ENCODE results near the gene SOX1. TPM values are rescaled to one million over a fixed set of nuclear protein-coding genes. Genes with fewer than 3 reads are reported as not detected.

The SOX1 gene
- total RNA-seq, 6 experiments from 2014 or later = not detected

GRCh38 chr13:112064222-112064621 lies 2.7 kb upstream of the SOX1 start:
- WGBS (ENCODE audit: insufficient coverage, low coverage, low lambda C conversion rate, missing lambda C conversion rate) = 5% methylated on average over 7 of the region's 7 CpGs
- ATAC-seq (no peak), DNase-seq (no peak)
- H3K9me3 ChIP-seq = no peaks in the 10 kb centered on the region
- H3K4me3 ChIP-seq = no peak overlapping the region
- TF ChIP-seq CTCF (IDR thresholded peaks at IDR 0.05) (no peak), POLR2A (IDR thresholded peaks at IDR 0.05) (no peak)
- peaks cover 9 to 60% of the 10 kb centered on the region in 2 donors for H3K27me3 ChIP-seq
- H3K27ac ChIP-seq = no peak overlapping the region
- intact Hi-C loops (cut with DNase I) = no loop called here
- no peaks in the 10 kb centered on the region for H3K36me3 ChIP-seq
- peaks cover 0 to 7% (median 0%) of the 10 kb centered on the region in 4 donors for H3K4me1 ChIP-seq

- DNase-seq (no peak), ATAC-seq (no peak)
- H3K9me3 ChIP-seq = no peaks in the 10 kb centered on the region
- intact Hi-C loops (cut with DNase I) = no loop called here
- H3K27ac ChIP-seq = no peak overlapping the region
- no peaks in the 10 kb centered on the region for H3K36me3 ChIP-seq
- peaks cover 0 to 7% (median 0%) of the 10 kb centered on the region in 4 donors for H3K4me1 ChIP-seq
- peaks cover 9 to 57% of the 10 kb centered on the region in 2 donors for H3K27me3 ChIP-seq
- 5% methylated on average over 9 of the region's 11 CpGs for WGBS (ENCODE audit: insufficient coverage, low coverage, low lambda C conversion rate, missing lambda C conversion rate)
- no peak overlapping the region for H3K4me3 ChIP-seq
- TF ChIP-seq CTCF (IDR thresholded peaks at IDR 0.05) = no peak
- no peak for TF ChIP-seq POLR2A (IDR thresholded peaks at IDR 0.05)
Measured at GRCh38 chr13:112065521-112065866, 1.5 kb upstream of the SOX1 start.

- intact Hi-C loops (cut with DNase I) = no loop called here
- Histone ChIP-seq H3K4me1 (peaks cover 0 to 7% (median 0%) of the 10 kb centered on the region in 4 donors), H3K36me3 (no peaks in the 10 kb centered on the region), H3K27ac (no peak overlapping the region), H3K27me3 (peaks cover 9 to 53% of the 10 kb centered on the region in 2 donors), H3K4me3 (no peak overlapping the region), H3K9me3 (no peaks in the 10 kb centered on the region)
- ATAC-seq = no peak
- WGBS (ENCODE audit: insufficient coverage, low coverage, low lambda C conversion rate, missing lambda C conversion rate) = 3% methylated on average over 26 of the region's 48 CpGs
- DNase-seq = no peak
- TF ChIP-seq POLR2A (IDR thresholded peaks at IDR 0.05) (no peak), CTCF (IDR thresholded peaks at IDR 0.05) (no peak)
Measured at GRCh38 chr13:112065867-112066623, 904 bp upstream of the SOX1 start.

GRCh38 chr13:112066624-112067004 lies 335 bp upstream of the SOX1 start:
- H3K4me3 ChIP-seq = no peak overlapping the region
- no peaks in the 10 kb centered on the region for H3K36me3 ChIP-seq
- intact Hi-C loops (cut with DNase I) = no loop called here
- ATAC-seq (peak in 3 of 4 donors; percentile 40 to 62 (median 43)), DNase-seq (peak in 1 of 3 donors; percentile 54)
- no peaks in the 10 kb centered on the region for H3K9me3 ChIP-seq
- WGBS (ENCODE audit: insufficient coverage, low coverage, low lambda C conversion rate, missing lambda C conversion rate) = 8% methylated on average over 37 of the region's 56 CpGs
- TF ChIP-seq CTCF (IDR thresholded peaks at IDR 0.05) (no peak), POLR2A (IDR thresholded peaks at IDR 0.05) (no peak)
- H3K27me3 ChIP-seq = peaks cover 9 to 49% of the 10 kb centered on the region in 2 donors
- H3K4me1 ChIP-seq = peaks cover 0 to 7% (median 0%) of the 10 kb centered on the region in 4 donors
- H3K27ac ChIP-seq = no peak overlapping the region
